Measurements from ENCODE around the gene ARF4.

ARF4 gene

GRCh38 chr3:57598765-57599360 is 1.7 kb upstream of the ARF4 start:
- TF ChIP-seq CREB1 (IDR thresholded peaks at IDR 0.05; ENCODE audit: low read depth) (no peak), TAF1 (IDR thresholded peaks at IDR 0.05; ENCODE audit: low read depth) (no peak)
- TF ChIP-seq, protein P1, sequence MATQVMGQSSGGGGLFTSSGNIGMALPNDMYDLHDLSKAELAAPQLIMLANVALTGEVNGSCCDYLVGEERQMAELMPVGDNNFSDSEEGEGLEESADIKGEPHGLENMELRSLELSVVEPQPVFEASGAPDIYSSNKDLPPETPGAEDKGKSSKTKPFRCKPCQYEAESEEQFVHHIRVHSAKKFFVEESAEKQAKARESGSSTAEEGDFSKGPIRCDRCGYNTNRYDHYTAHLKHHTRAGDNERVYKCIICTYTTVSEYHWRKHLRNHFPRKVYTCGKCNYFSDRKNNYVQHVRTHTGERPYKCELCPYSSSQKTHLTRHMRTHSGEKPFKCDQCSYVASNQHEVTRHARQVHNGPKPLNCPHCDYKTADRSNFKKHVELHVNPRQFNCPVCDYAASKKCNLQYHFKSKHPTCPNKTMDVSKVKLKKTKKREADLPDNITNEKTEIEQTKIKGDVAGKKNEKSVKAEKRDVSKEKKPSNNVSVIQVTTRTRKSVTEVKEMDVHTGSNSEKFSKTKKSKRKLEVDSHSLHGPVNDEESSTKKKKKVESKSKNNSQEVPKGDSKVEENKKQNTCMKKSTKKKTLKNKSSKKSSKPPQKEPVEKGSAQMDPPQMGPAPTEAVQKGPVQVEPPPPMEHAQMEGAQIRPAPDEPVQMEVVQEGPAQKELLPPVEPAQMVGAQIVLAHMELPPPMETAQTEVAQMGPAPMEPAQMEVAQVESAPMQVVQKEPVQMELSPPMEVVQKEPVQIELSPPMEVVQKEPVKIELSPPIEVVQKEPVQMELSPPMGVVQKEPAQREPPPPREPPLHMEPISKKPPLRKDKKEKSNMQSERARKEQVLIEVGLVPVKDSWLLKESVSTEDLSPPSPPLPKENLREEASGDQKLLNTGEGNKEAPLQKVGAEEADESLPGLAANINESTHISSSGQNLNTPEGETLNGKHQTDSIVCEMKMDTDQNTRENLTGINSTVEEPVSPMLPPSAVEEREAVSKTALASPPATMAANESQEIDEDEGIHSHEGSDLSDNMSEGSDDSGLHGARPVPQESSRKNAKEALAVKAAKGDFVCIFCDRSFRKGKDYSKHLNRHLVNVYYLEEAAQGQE (IDR thresholded peaks at IDR 0.05; ENCODE audit: low read depth) = no peak

GRCh38 chr3:57596495-57597126 is 533 bp downstream of the ARF4 start:
- TF ChIP-seq NFIC (IDR thresholded peaks at IDR 0.05) (no peak), FOXM1 (IDR thresholded peaks at IDR 0.05; ENCODE audit: borderline replicate concordance, low read depth) (no peak), MAX (IDR thresholded peaks at IDR 0.05) (peak; percentile 39; the same call in 1 of the 2 replicates), YY1 (IDR thresholded peaks at IDR 0.05; ENCODE audit: low read depth) (peak; percentile 45; the same call in 1 of the 2 replicates), CEBPB (IDR thresholded peaks at IDR 0.05) (no peak), EP300 (IDR thresholded peaks at IDR 0.05; ENCODE audit: borderline replicate concordance) (peak; percentile 26; the same call in 1 of the 2 replicates), CREB1 (IDR thresholded peaks at IDR 0.05; ENCODE audit: low read depth) (no peak), TCF12 (IDR thresholded peaks at IDR 0.05; ENCODE audit: low read depth) (0 out of 2 replicates have a peak, but pooled peaks have one; percentile 19), TEAD4 (IDR thresholded peaks at IDR 0.05) (peak; percentile 64), TAF1 (IDR thresholded peaks at IDR 0.05; ENCODE audit: low read depth) (peak; percentile 40; the same call in 1 of the 2 replicates), EGR1 (IDR thresholded peaks at IDR 0.05) (no peak), ZBTB7A (IDR thresholded peaks at IDR 0.05; ENCODE audit: low read depth) (peak; percentile 87), RAD21 (IDR thresholded peaks at IDR 0.05; ENCODE audit: low read depth) (no peak)
- TF ChIP-seq, protein P1 (IDR thresholded peaks at IDR 0.05; ENCODE audit: low read depth) = peak; percentile 34; the same call in 1 of the 2 replicates

GRCh38 chr3:57594576-57594975 is 2.6 kb downstream of the ARF4 start:
- no peak for TF ChIP-seq TAF1 (IDR thresholded peaks at IDR 0.05; ENCODE audit: low read depth)
- no peak for TF ChIP-seq EP300 (IDR thresholded peaks at IDR 0.05; ENCODE audit: borderline replicate concordance)
- TF ChIP-seq CREB1 (IDR thresholded peaks at IDR 0.05; ENCODE audit: low read depth) = no peak
- TF ChIP-seq, protein P1 (IDR thresholded peaks at IDR 0.05; ENCODE audit: low read depth) = no peak
- TF ChIP-seq EGR1 (IDR thresholded peaks at IDR 0.05) = no peak
- no peak for TF ChIP-seq USF1 (IDR thresholded peaks at IDR 0.05)
- no peak for TF ChIP-seq TEAD4 (IDR thresholded peaks at IDR 0.05)
- TF ChIP-seq MAX (IDR thresholded peaks at IDR 0.05) = no peak
- no peak for TF ChIP-seq FOXM1 (IDR thresholded peaks at IDR 0.05; ENCODE audit: borderline replicate concordance, low read depth)
- TF ChIP-seq ZBTB7A (IDR thresholded peaks at IDR 0.05; ENCODE audit: low read depth) = no peak
- TF ChIP-seq CEBPB (IDR thresholded peaks at IDR 0.05) = no peak
- no peak for TF ChIP-seq NFIC (IDR thresholded peaks at IDR 0.05)
- TF ChIP-seq YY1 (IDR thresholded peaks at IDR 0.05; ENCODE audit: low read depth) = no peak
- no peak for TF ChIP-seq TCF12 (IDR thresholded peaks at IDR 0.05; ENCODE audit: low read depth)
- TF ChIP-seq RAD21 (IDR thresholded peaks at IDR 0.05; ENCODE audit: low read depth) = no peak

- TF ChIP-seq EGR1 (IDR thresholded peaks at IDR 0.05) (no peak), NFIC (IDR thresholded peaks at IDR 0.05) (no peak), ZBTB7A (IDR thresholded peaks at IDR 0.05; ENCODE audit: low read depth) (no peak), TCF12 (IDR thresholded peaks at IDR 0.05; ENCODE audit: low read depth) (no peak), TEAD4 (IDR thresholded peaks at IDR 0.05) (no peak), RAD21 (IDR thresholded peaks at IDR 0.05; ENCODE audit: low read depth) (no peak), CREB1 (IDR thresholded peaks at IDR 0.05; ENCODE audit: low read depth) (no peak), USF1 (IDR thresholded peaks at IDR 0.05) (no peak)
- TF ChIP-seq, protein P1 (IDR thresholded peaks at IDR 0.05; ENCODE audit: low read depth) = no peak
Measured at GRCh38 chr3:57594144-57594543, 3.0 kb downstream of the ARF4 start.

Data from Ishikawa (cell line).